Psoas muscle (tissue), 8 donors: ENCODE data around the gene BCL2L12. TPM values are rescaled to one million over a fixed set of nuclear protein-coding genes. Genes with fewer than 3 reads are reported as not detected.

Source experiments
- ATAC-seq, 4 donors: fragments of 200-7000 bp; cut with Tn5 transposase; one replicate each; pipeline ENCODE4 v1.9.1; 2020; ENCODE audit warnings: moderate library complexity in 3 of 4, mild to moderate bottlenecking in 2 of 4
- DNase-seq, 2 donors: peaks; one replicate each; pipeline ENCODE4 v3.0.0-alpha.2; 2020
- H3K27ac ChIP-seq: fragments of 200-600 bp; one replicate; pipeline ENCODE4 v1.8.0; 2022
- H3K27me3 ChIP-seq, 3 donors: fragments of 200-600 bp in 1 of 3; one replicate each; pipeline versions ENCODE4 v1.6.1 to v1.8.0; 2013 to 2022; ENCODE audit warnings: low read length in 2 of 3, mild to moderate bottlenecking in 2 of 3, moderate library complexity in 1 of 3; ENCODE audit not compliant: insufficient read depth in 3 of 3
- H3K36me3 ChIP-seq, 2 donors: fragments of 200-600 bp in 1 of 2; one replicate each; pipeline versions ENCODE4 v1.6.1 to v1.8.0; 2013 to 2022; ENCODE audit warnings: low read depth in 1 of 2, mild to moderate bottlenecking in 1 of 2, moderate library complexity in 1 of 2; ENCODE audit not compliant: insufficient read depth in 1 of 2
- H3K4me1 ChIP-seq: fragments of 200-600 bp; one replicate; pipeline ENCODE4 v1.8.0; 2022
- H3K4me3 ChIP-seq: fragments of 200-600 bp; one replicate; pipeline ENCODE4 v1.8.0; 2022; ENCODE audit warnings: mild to moderate bottlenecking
- H3K9me3 ChIP-seq: fragments of 200-600 bp; one replicate; pipeline ENCODE4 v1.8.0; 2022
- CTCF ChIP-seq: fragments of 200-600 bp; IDR thresholded peaks from one replicate; pipeline ENCODE4 v1.8.0; 2022; ENCODE audit warnings: antibody characterized with exemption
- WGBS, 3 donors: extraction: QIAGEN DNeasy Blood & Tissue Kit; methylation state at CpG; one replicate each; pipeline versions ENCODE4 v1.1.6 to v1.1.7; 2013; 5-methylcytosine and 5-hydroxymethylcytosine counted together
- intact Hi-C, 2 donors: fragments of 100-400 bp; cut with DNase I; formaldehyde crosslinking; loops; one replicate each; pipeline versions ENCODE4 v1.11.0 to v1.14.2; 2022
- polyA plus RNA-seq, 3 donors: library from polyadenylated mRNA; stranded (reverse); fragments of 200-250 nt; gene quantifications; one replicate each; pipeline ENCODE4 v1.2.3, GENCODE V29; 2013
- total RNA-seq, 4 donors: library from RNA; stranded (reverse); fragmentation: NEBNext Ultra II Directional in 2 of 4; extraction: Animal tissue kit (Norgen Biotek cat#: 25700) in 2 of 4; gene quantifications; one replicate each; pipeline versions ENCODE4 v1.2.1 to v1.2.4, GENCODE V29; 2021 to 2023
- donor health status: healthy with polysubstance abuse.
- donor health status: DM: no; HTN: no; CAD: no; lungs with moderate emphysema.
- donor health status: Bipolar disorder and iron deficiency.
- donor health status: healthy.
- donor health status: DM: yes; HTN: yes; CAD: no.
- donor health status: DM: no; HTN: no; CAD: no.
- donor health status: DM: no; HTN: no; CAD: no.
- donor health status: DM: yes; HTN: yes; CAD: no.

Gene BCL2L12
- total and polyA plus RNA-seq, 7 donors, result 13.0 to 42.7 (median 21.5) TPM

DNA sequence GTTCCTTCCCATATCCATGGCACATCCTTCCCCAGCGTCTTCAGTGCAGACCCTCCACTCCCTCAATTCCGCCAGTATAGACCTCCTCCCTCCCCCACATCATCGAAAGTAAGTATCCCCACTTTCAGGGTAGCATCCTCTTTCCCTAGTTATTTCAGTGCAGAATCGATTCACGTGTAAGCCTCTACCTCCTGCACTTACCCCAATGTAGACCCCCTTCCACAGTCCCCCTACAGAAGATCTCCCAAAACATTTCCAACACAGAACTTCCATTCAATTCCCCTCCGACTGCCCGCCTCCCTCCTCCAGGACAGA lies 740 bp upstream of the BCL2L12 start:
- H3K27me3 ChIP-seq, result no peaks in the 10 kb centered on the region
- no peaks in the 10 kb centered on the region for H3K9me3 ChIP-seq
- DNase-seq (no peak), ATAC-seq (peak in 2 of 4 donors; percentile 0 to 5)
- peaks cover 8% of the 10 kb centered on the region for H3K4me1 ChIP-seq
- peak overlapping the region; percentile 70 for H3K4me3 ChIP-seq
- H3K27ac ChIP-seq, result peak overlapping the region; percentile 49
- TF ChIP-seq CTCF, result no peak
- 1 to 2% (median 1%) methylated on average over 7 of the region's 7 CpGs for WGBS, 3 donors
- H3K36me3 ChIP-seq, result peaks cover 0 to 35% of the 10 kb centered on the region in 2 donors
- intact Hi-C loops, result no loop called here

GRCh38 chr19:49666120-49666444 lies 349 bp downstream of the BCL2L12 start:
- H3K27ac ChIP-seq, result peak overlapping the region; percentile 49
- ATAC-seq (no peak), DNase-seq (no peak)
- 0 to 2% (median 1%) methylated on average over 9 of the region's 9 CpGs for WGBS, 3 donors
- peaks cover 8% of the 10 kb centered on the region for H3K4me1 ChIP-seq
- TF ChIP-seq CTCF, result peak; percentile 3
- no peaks in the 10 kb centered on the region for H3K9me3 ChIP-seq
- H3K27me3 ChIP-seq, result no peaks in the 10 kb centered on the region
- H3K4me3 ChIP-seq, result peak overlapping the region; percentile 70
- peaks cover 0 to 35% of the 10 kb centered on the region in 2 donors for H3K36me3 ChIP-seq
- intact Hi-C loops, result no loop called here

- WGBS, 3 donors, result 88 to 93% (median 91%) methylated on average over 2 of the region's 2 CpGs
- DNase-seq (no peak), ATAC-seq (no peak)
- intact Hi-C loops, result no loop called here
- H3K27me3 ChIP-seq, result no peaks in the 10 kb centered on the region
- TF ChIP-seq CTCF, result no peak
- no peaks in the 10 kb centered on the region for H3K9me3 ChIP-seq
- H3K36me3 ChIP-seq, result peaks cover 0 to 24% of the 10 kb centered on the region in 2 donors
- H3K27ac ChIP-seq, result no peak overlapping the region
- no peak overlapping the region for H3K4me3 ChIP-seq
- H3K4me1 ChIP-seq, result peaks cover 13% of the 10 kb centered on the region
Measured at GRCh38 chr19:49667473-49667872, 1.7 kb downstream of the BCL2L12 start.

DNA sequence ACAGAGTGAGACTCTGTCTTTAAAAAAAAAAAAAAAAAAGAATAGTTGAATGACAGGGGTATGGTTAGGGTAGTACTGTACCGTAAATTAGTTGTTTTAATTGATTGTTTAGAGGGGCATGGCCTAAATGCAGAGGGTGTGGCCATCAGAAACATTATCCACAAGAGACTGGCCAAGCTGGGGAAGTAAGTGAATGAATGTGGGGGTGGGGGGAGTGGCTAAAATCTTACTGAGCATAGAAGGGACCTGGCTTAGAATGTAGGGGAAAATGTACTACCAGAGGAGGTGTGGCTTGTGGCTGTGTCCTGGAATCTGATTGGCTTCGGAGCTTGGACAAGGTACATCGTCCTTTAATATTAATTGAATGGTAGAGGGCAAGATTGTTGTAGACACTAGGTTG lies 3.8 kb downstream of the BCL2L12 start:
- 89 to 98% (median 89%) methylated on average over 3 of the region's 3 CpGs for WGBS, 3 donors
- intact Hi-C loops, result no loop called here

More for the DNA sequence above, 3.8 kb downstream of the BCL2L12 start:
- no peaks in the 10 kb centered on the region for H3K27me3 ChIP-seq
- DNase-seq (no peak), ATAC-seq (no peak)
- TF ChIP-seq CTCF, result no peak
- no peak overlapping the region for H3K27ac ChIP-seq
- H3K36me3 ChIP-seq, result peaks cover 0 to 19% of the 10 kb centered on the region in 2 donors
- no peak overlapping the region for H3K4me3 ChIP-seq
- H3K9me3 ChIP-seq, result no peaks in the 10 kb centered on the region
- H3K4me1 ChIP-seq, result peaks cover 9% of the 10 kb centered on the region
